Psoas muscle (tissue), 8 donors: Measurements from ENCODE around the gene EGLN2. TPM values are rescaled to one million over a fixed set of nuclear protein-coding genes. Genes with fewer than 3 reads are reported as not detected.

Experiments used
- ATAC-seq, 4 donors: fragments of 200-7000 bp; cut with Tn5 transposase; one replicate each; pipeline ENCODE4 v1.9.1; 2020; ENCODE audit warnings: moderate library complexity in 3 of 4, mild to moderate bottlenecking in 2 of 4
- DNase-seq, 2 donors: peaks; one replicate each; pipeline ENCODE4 v3.0.0-alpha.2; 2020
- H3K27ac ChIP-seq: fragments of 200-600 bp; one replicate; pipeline ENCODE4 v1.8.0; 2022
- H3K27me3 ChIP-seq, 3 donors: fragments of 200-600 bp in 1 of 3; one replicate each; pipeline versions ENCODE4 v1.6.1 to v1.8.0; 2013 to 2022; ENCODE audit warnings: low read length in 2 of 3, mild to moderate bottlenecking in 2 of 3, moderate library complexity in 1 of 3; ENCODE audit not compliant: insufficient read depth in 3 of 3
- H3K36me3 ChIP-seq, 2 donors: fragments of 200-600 bp in 1 of 2; one replicate each; pipeline versions ENCODE4 v1.6.1 to v1.8.0; 2013 to 2022; ENCODE audit warnings: low read depth in 1 of 2, mild to moderate bottlenecking in 1 of 2, moderate library complexity in 1 of 2; ENCODE audit not compliant: insufficient read depth in 1 of 2
- H3K4me1 ChIP-seq: fragments of 200-600 bp; one replicate; pipeline ENCODE4 v1.8.0; 2022
- H3K4me3 ChIP-seq: fragments of 200-600 bp; one replicate; pipeline ENCODE4 v1.8.0; 2022; ENCODE audit warnings: mild to moderate bottlenecking
- H3K9me3 ChIP-seq: fragments of 200-600 bp; one replicate; pipeline ENCODE4 v1.8.0; 2022
- CTCF ChIP-seq: fragments of 200-600 bp; IDR thresholded peaks from one replicate; pipeline ENCODE4 v1.8.0; 2022; ENCODE audit warnings: antibody characterized with exemption
- WGBS, 3 donors: extraction: QIAGEN DNeasy Blood & Tissue Kit; methylation state at CpG; one replicate each; pipeline versions ENCODE4 v1.1.6 to v1.1.7; 2013; 5-methylcytosine and 5-hydroxymethylcytosine counted together
- intact Hi-C, 2 donors: fragments of 100-400 bp; cut with DNase I; formaldehyde crosslinking; loops; one replicate each; pipeline versions ENCODE4 v1.11.0 to v1.14.2; 2022
- long read RNA-seq, 2 donors: library from polyadenylated mRNA; unstranded; transcript quantifications; one replicate each; pipeline ENCODE4 v2.0.0, GENCODE V29; 2021
- polyA plus RNA-seq, 3 donors: library from polyadenylated mRNA; stranded (reverse); fragments of 200-250 nt; gene quantifications; one replicate each; pipeline ENCODE4 v1.2.3, GENCODE V29; 2013
- total RNA-seq, 4 donors: library from RNA; stranded (reverse); fragmentation: NEBNext Ultra II Directional in 2 of 4; extraction: Animal tissue kit (Norgen Biotek cat#: 25700) in 2 of 4; gene quantifications; one replicate each; pipeline versions ENCODE4 v1.2.1 to v1.2.4, GENCODE V29; 2021 to 2023
- donor health status: healthy with polysubstance abuse.
- donor health status: DM: no; HTN: no; CAD: no; lungs with moderate emphysema.
- donor health status: Bipolar disorder and iron deficiency.
- donor health status: healthy.
- donor health status: DM: yes; HTN: yes; CAD: no.
- donor health status: DM: no; HTN: no; CAD: no.
- donor health status: DM: no; HTN: no; CAD: no.
- donor health status: DM: yes; HTN: yes; CAD: no.

Gene EGLN2
- total RNA-seq (10 to 100 TPM; 34.9 to 42.9 (median 38.9) TPM), polyA plus RNA-seq (10 to 100 TPM; 45.8 to 67.6 (median 50.0) TPM)
- long read RNA-seq, donor 1, transcript EGLN2-201 (6 exons, 2,102 nt), result major isoform, 66 of 101 reads
- long read RNA-seq, donor 1, transcript EGLN2-207 (5 exons, 2,821 nt), result minor isoform, 33 of 101 reads
- long read RNA-seq, donor 1, partial matches to known transcripts, result 1 of 101 reads
- long read RNA-seq, donor 1, other reads (novel, unspliced or antisense), result 1 of 101 reads
- long read RNA-seq, donor 2, transcript EGLN2-201 (6 exons, 2,102 nt), result major isoform, 103 of 161 reads
- long read RNA-seq, donor 2, transcript EGLN2-207 (5 exons, 2,821 nt), result minor isoform, 49 of 161 reads
- long read RNA-seq, donor 2, partial matches to known transcripts, result 2 of 161 reads
- long read RNA-seq, donor 2, other reads (novel, unspliced or antisense), result 4 of 161 reads

GRCh38 chr19:40798683-40799557, at the start of gene EGLN2:
Gene EGLN2 (plus strand): TSS chr19:40799191. CDS start chr19:40800573, 1,382 bp downstream.
- intact Hi-C loops, result loop anchor here in 1 of 2 donors (1.0 to 5.0 kb wide), 2 partner anchors 21 to 47 kb away; partner anchors contain the start of genes ACTMAP, RAB4B and SNRPA
- Histone ChIP-seq H3K9me3 (no peaks in the 10 kb centered on the region), H3K4me1 (peaks cover 39% of the 10 kb centered on the region), H3K27me3 (no peaks in the 10 kb centered on the region), H3K4me3 (peak within 1 kb of the TSS; percentile 95), H3K36me3 (peaks cover 0 to 14% of the 10 kb centered on the region in 2 donors), H3K27ac (peak within 1 kb of the TSS; percentile 89)
- TF ChIP-seq CTCF, result no peak
- ATAC-seq (peak; percentile 87 to 92 (median 90)), DNase-seq (peak; percentile 100)
- WGBS, 3 donors, result 0 to 1% (median 1%) methylated on average over 66 to 106 of the region's 110 CpGs

DNA sequence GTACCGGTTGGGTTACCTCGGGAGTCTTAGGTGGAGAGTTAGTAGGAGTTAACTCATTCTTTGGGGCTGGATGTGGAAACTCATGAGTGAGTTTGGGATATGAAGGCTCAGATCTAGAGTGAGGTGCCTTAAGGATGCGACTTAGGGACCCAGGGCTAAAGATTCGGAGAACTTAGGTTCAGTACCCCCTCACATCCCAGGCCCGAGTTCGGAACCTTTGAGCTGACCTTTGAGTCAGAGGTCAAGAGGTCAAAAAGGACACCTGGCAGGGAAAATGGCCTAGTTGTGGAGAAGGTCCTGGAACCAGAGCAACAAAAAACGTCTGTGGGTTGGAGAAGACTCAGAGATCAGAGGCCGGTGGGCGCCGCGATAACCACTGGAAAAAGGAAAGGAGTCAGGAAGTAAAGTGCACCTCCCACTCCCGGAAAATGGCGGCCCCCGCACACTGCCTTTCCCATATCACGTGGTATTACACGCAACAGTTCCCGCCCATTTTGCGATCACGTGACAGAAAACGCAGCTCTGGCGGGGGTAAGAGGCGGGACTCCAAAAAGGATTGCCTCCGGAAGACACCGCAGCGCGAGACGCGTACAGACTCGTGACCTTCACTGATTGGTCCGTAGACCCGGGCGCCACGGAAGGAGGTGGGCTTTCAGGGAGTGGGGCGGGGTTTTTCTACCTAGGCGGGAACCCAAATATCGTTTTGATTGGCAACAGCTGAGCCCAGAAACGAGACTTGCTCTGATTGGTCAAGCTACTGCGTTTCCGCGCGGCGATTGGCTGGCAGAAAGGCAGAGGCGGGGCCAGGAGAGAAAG, 48.7 kb upstream of the EGLN2 start, which contains the start of gene ACTMAP:
ACTMAP (minus strand) TSS at position 420 of the 816 bp plus-strand sequence. CDS start 674 bp downstream, outside the sequence.
- DNase-seq (peak; percentile 99 to 100), ATAC-seq (peak; percentile 92 to 95 (median 94))
- Histone ChIP-seq H3K36me3 (peaks cover 0 to 8% of the 10 kb centered on the region in 2 donors), H3K4me1 (peaks cover 25% of the 10 kb centered on the region), H3K27me3 (no peaks in the 10 kb centered on the region), H3K9me3 (no peaks in the 10 kb centered on the region), H3K4me3 (peak within 1 kb of the TSS; percentile 84), H3K27ac (peak within 1 kb of the TSS; percentile 96)
- intact Hi-C loops, result loop anchor here in 1 of 2 donors (5.0 kb wide), 2 partner anchors 33 to 47 kb away; partner anchors contain the start of genes COQ8B, EGLN2 and ITPKC
- no peak for TF ChIP-seq CTCF
- WGBS, 3 donors, result 0 to 1% (median 0%) methylated on average over 43 of the region's 43 CpGs

- ATAC-seq, result peak; percentile 84 to 88 (median 86)
- intact Hi-C loops, result loop anchor here in 1 of 2 donors (5.0 kb wide), 2 partner anchors 34 to 46 kb away; partner anchors contain the start of genes COQ8B, EGLN2 and ITPKC
- 0% methylated on average over 46 of the region's 46 CpGs for WGBS, 3 donors
Observed at GRCh38 chr19:40750874-40751537, 48.0 kb upstream of the EGLN2 start, which contains the start of gene SNRPA. Gene SNRPA (plus strand): TSS chr19:40751203. CDS start chr19:40751409, 206 bp downstream.

More at GRCh38 chr19:40750874-40751537, 48.0 kb upstream of the EGLN2 start, which contains the start of gene SNRPA:
- H3K4me3 ChIP-seq, result peak within 1 kb of the TSS; percentile 84
- peak; percentile 96 to 98 for DNase-seq
- H3K36me3 ChIP-seq, result peaks cover 0 to 15% of the 10 kb centered on the region in 2 donors
- peak within 1 kb of the TSS; percentile 96 for H3K27ac ChIP-seq
- H3K9me3 ChIP-seq, result no peaks in the 10 kb centered on the region
- H3K4me1 ChIP-seq, result peaks cover 19% of the 10 kb centered on the region
- no peaks in the 10 kb centered on the region for H3K27me3 ChIP-seq
- no peak for TF ChIP-seq CTCF
